Activated B cell treated with CpG ODN at 0.5 μM for 24 hours (primary cell): Measurements from ENCODE around the gene ZFHX2. TPM values are rescaled to one million over a fixed set of nuclear protein-coding genes. Genes with fewer than 3 reads are reported as not detected.

Experiments
- ATAC-seq: fragments of 200-7000 bp; cut with Tn5 transposase; one replicate; pipeline ENCODE4 v1.10.0; 2021; ENCODE audit warnings: low read depth, mild to moderate bottlenecking, moderate library complexity
- CTCF ChIA-PET: fragments of 350-600 bp; sonication (Branson Sonifier 250); formaldehyde crosslinking; loops from one replicate; lab custom pipeline; 2021; ENCODE audit warnings: antibody characterized with exemption; lab: Charles Lee
- POLR2A ChIA-PET: fragments of 350-600 bp; sonication (Branson Sonifier 250); formaldehyde crosslinking; loops from one replicate; lab custom pipeline; 2021; ENCODE audit warnings: antibody characterized with exemption; lab: Charles Lee
- DNase-seq: peaks from one replicate; pipeline ENCODE4 v3.0.0; 2022
- H3K27ac Mint-ChIP-seq: one replicate; pipeline ENCODE4 v1.8.0; 2020; ENCODE audit warnings: mixed read lengths
- H3K27me3 Mint-ChIP-seq: one replicate; pipeline ENCODE4 v1.8.0; 2021; ENCODE audit warnings: mixed read lengths
- H3K36me3 Mint-ChIP-seq: one replicate; pipeline ENCODE4 v1.8.0; 2021; ENCODE audit warnings: low read depth, mixed read lengths
- H3K4me1 Mint-ChIP-seq: one replicate; pipeline ENCODE4 v1.8.0; 2021; ENCODE audit warnings: mixed read lengths
- H3K4me3 Mint-ChIP-seq: one replicate; pipeline ENCODE4 v1.8.0; 2020; ENCODE audit warnings: mild to moderate bottlenecking, mixed read lengths
- H3K9me3 Mint-ChIP-seq: one replicate; pipeline ENCODE4 v1.8.0; 2020; ENCODE audit warnings: mixed read lengths
- CTCF ChIP-seq: fragments of 200-600 bp; IDR thresholded peaks from one replicate; pipeline ENCODE4 v1.8.0; 2022; ENCODE audit warnings: antibody characterized with exemption, mild to moderate bottlenecking
- intact Hi-C: fragments of 100-400 bp; cut with micrococcal nuclease; formaldehyde crosslinking; loops from one replicate; pipeline ENCODE4 v1.15.1; 2024
- total RNA-seq: library from RNA; stranded (reverse); gene quantifications from 2 replicates; pipeline ENCODE4 v1.2.3, GENCODE V29; 2022

Gene ZFHX2
- total RNA-seq, 1 donor from 2014 or later: 2.6 TPM

DNA sequence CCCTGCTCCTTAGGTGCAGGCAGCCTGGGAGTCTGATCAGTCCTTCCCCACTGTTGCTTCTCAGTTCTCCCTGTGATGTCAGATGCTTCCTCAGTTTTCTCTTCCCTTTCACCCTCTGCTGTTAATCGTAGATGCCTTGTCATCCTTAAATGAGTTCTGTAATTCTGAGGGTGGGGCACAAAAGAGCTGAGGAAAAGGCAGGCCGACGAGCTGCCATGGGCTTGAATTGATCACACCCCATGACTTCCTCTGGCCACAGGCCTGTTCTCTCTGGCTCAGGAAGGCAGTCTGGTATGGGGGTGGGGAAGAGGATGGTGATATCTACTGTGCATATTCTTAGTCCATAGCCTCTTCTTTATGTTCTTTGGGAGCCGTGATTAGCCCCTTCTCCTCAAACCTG, 21.3 kb upstream of the ZFHX2 start:
- CTCF ChIA-PET: no interaction called here
- Mint-ChIP-seq H3K4me1 (peaks cover 23% of the 10 kb centered on the region), H3K4me3 (no peak overlapping the region), H3K27ac (no peak overlapping the region), H3K9me3 (no peaks in the 10 kb centered on the region), H3K27me3 (peaks cover 37% of the 10 kb centered on the region), H3K36me3 (no peaks in the 10 kb centered on the region)
- ATAC-seq (no peak), DNase-seq (no peak)
- POLR2A ChIA-PET: no interaction called here
- intact Hi-C loops: no loop called here
- no peak for TF ChIP-seq CTCF

DNA sequence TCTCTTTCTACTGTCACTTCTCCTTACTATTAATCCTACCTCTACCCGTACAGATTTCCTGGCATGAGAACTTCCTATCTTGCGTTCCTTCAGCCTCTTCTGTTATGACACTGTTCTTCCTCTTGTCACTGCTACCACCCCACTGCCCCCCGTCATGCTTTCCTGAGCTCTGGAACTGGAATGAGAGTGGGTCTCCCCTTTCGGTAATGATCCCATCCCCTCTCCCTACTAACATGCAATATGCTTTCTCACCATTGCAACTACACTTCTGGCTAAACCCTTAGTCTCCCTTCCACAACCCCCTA, 20.9 kb upstream of the ZFHX2 start:
- DNase-seq (no peak), ATAC-seq (no peak)
- Mint-ChIP-seq H3K27ac (no peak overlapping the region), H3K9me3 (no peaks in the 10 kb centered on the region), H3K4me1 (peaks cover 27% of the 10 kb centered on the region), H3K4me3 (no peak overlapping the region), H3K27me3 (peaks cover 37% of the 10 kb centered on the region), H3K36me3 (peaks cover 2% of the 10 kb centered on the region)
- intact Hi-C loops: no loop called here
- POLR2A ChIA-PET: no interaction called here
- TF ChIP-seq CTCF: no peak
- CTCF ChIA-PET: no interaction called here

DNA sequence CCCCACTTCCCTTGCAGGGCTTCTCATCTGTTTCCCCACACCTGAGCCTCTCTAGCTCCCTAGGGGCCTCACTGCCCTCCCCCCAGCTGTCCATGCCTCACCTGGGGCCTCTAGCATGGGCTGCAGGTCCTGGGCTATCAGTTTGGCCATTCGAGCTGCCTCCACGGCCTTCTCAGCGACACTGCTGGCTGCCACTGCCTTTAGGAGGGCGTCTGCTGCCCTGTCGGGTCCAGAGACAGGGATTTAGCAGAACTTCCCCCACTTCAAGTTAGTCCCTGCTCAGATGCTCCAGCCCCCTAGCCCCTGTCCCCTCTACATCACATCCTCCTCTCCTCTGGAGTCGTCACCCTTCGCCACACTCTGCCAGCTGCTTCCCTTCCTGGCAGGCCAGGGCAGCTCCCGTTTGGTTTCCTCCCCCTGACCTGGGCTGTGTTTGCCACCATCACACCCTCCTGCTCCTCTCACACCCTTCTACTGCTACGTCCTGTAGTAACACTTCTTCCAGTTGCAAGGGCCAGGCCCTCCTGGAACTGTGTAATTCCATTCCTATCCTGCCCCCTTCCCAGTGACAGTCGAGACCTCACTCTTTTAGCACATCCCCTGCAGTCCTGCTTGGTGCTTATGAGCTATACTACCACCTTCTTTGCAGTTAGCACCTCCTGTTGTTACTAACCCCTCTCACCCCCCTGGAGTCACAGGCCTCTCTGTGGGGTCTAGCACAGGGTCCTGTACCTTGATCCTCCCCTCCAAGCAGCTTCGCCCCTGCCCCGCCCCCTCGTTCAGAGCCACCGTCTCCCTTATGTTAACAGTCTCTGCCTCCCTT, 20.3 kb upstream of the ZFHX2 start:
- H3K9me3 Mint-ChIP-seq: no peaks in the 10 kb centered on the region
- peaks cover 36% of the 10 kb centered on the region for H3K27me3 Mint-ChIP-seq
- peaks cover 6% of the 10 kb centered on the region for H3K36me3 Mint-ChIP-seq
- H3K4me1 Mint-ChIP-seq: peaks cover 26% of the 10 kb centered on the region
- DNase-seq (no peak), ATAC-seq (no peak)
- no peak overlapping the region for H3K4me3 Mint-ChIP-seq
- ChIA-PET CTCF (no interaction called here), POLR2A (no interaction called here)
- intact Hi-C loops: no loop called here
- TF ChIP-seq CTCF: no peak
- H3K27ac Mint-ChIP-seq: no peak overlapping the region

GRCh38 chr14:23570806-23571483, 19.4 kb upstream of the ZFHX2 start:
- H3K27me3 Mint-ChIP-seq: peaks cover 29% of the 10 kb centered on the region
- intact Hi-C loops: no loop called here
- no peak overlapping the region for H3K4me3 Mint-ChIP-seq
- no peaks in the 10 kb centered on the region for H3K9me3 Mint-ChIP-seq
- peaks cover 9% of the 10 kb centered on the region for H3K36me3 Mint-ChIP-seq
- no peak overlapping the region for H3K27ac Mint-ChIP-seq
- DNase-seq (no peak), ATAC-seq (no peak)
- ChIA-PET CTCF (no interaction called here), POLR2A (interaction anchor here (1.0 kb wide), 1 partner anchor 10 kb away, joined by 7 read pairs; no protein-coding TSS in a partner anchor)
- peaks cover 26% of the 10 kb centered on the region for H3K4me1 Mint-ChIP-seq
- no peak for TF ChIP-seq CTCF

DNA sequence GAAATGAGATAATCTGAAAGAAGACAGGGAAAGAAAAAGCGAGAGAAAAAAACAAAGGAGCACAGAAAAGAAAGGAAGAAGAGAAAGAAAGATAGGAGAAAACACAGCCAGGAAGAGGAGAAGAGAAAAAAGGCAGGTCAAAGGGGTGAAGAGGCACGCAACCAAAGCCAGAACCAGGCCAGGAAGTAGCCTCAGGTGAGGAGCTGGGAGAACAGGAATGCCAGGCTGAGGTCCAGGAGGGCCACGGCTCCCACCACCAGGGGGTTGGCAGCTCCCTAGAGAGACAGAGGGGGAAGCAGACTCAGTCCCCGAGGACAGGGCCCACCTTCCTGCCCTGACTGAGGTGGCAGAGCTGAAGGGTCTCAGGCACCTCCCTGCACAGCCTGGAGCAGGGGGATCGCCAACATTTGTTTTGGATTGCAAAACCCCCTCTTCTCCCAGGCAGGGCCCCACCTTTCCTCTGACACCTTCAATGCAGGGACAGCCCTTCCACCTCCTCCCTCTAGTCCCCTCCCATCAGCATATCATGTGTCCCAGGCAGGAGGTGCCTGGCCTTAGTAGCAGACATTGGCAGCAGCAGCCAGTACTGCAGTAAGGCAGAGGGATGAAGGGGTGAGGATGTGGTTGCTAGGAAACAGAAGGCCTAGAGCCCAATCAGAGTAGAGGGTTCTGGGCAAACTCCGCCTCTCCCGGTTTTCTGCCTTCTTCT, 18.0 kb upstream of the ZFHX2 start:
- no peaks in the 10 kb centered on the region for H3K9me3 Mint-ChIP-seq
- peaks cover 27% of the 10 kb centered on the region for H3K4me1 Mint-ChIP-seq
- no peak overlapping the region for H3K27ac Mint-ChIP-seq
- H3K4me3 Mint-ChIP-seq: no peak overlapping the region
- intact Hi-C loops: no loop called here
- TF ChIP-seq CTCF: no peak
- DNase-seq (no peak), ATAC-seq (no peak)
- peaks cover 21% of the 10 kb centered on the region for H3K36me3 Mint-ChIP-seq
- POLR2A ChIA-PET: no interaction called here
- H3K27me3 Mint-ChIP-seq: peaks cover 19% of the 10 kb centered on the region
- CTCF ChIA-PET: interaction anchor here (1.3 kb wide), 1 partner anchor 10 kb away, joined by 3 read pairs; no protein-coding TSS in a partner anchor
